HG02571 (cell line): ENCODE results near the gene ZNF576.
"Not testable (repeated sequence)": the region's sequence is repeated elsewhere in the genome, so short reads cannot be mapped to it uniquely, and the experiment has no call there.

ENCODE experiments used
- ATAC-seq: cut with Tn5 transposase; IDR thresholded peaks from one replicate; pipeline ENCODE4 v1.9.1; 2021; ENCODE audit warnings: mild to moderate bottlenecking, moderate library complexity; ENCODE audit not compliant: unreplicated experiment

ZNF576 gene

DNA sequence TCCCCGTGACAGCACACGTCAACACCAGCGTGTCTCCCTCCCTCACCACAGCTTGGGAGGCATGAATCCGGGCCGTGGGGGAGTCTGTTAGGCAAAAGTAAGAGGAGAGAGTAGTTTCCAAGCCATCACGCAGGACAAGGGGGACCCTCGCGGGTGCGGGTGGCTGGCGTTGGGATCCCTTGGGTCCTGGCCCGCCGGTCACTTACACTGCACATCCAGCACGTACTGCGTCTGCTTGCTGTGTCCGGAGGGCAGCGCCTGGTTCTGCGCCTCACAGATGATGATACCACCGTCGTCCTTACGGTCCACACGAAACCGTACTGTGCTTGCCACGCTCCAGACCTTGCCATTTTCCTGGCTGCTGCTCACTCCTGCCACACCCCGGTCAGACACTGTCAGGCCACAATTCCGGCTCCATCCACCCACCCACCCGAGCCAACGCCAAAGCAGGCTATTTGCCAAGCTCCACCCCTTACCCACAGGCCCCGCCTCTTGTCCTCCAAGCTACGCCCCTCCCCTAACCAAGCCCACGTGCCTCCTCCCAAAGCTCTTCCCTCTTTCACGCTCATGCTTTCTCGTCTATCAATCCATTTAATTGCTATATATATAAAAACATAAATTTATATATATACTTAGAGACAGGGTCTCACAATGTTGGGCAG is 29.7 kb downstream of the ZNF576 start:
- no peak for ATAC-seq

DNA sequence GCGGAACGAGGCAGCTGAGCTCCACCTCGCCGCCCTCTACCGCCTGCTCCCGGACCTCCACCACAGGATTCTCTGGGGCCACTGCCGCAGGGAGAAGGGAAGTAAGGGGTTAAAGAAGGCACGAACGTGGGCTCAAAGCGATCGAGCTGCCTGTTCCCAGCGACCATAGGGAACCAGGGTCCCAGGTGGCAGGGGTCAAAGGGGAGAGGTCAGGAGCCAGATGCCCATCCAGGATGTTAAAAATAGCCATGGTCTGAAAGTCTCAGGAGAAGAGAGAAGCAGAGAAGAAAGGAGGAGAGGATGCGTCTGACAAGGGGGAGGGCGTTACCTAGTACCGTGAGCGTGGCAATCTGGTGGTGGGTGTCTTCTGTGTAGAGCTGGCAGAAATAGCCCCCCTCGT is 30.4 kb downstream of the ZNF576 start:
- no peak for ATAC-seq

GRCh38 chr19:43628646-43629326 is 32.4 kb downstream of the ZNF576 start:
- no peak for ATAC-seq

- no peak for ATAC-seq
These were observed 35.1 kb downstream of the ZNF576 start for GRCh38 chr19:43631491-43631890.

- no peak for ATAC-seq
These were observed 37.1 kb downstream of the ZNF576 start for GRCh38 chr19:43633520-43633919.

DNA sequence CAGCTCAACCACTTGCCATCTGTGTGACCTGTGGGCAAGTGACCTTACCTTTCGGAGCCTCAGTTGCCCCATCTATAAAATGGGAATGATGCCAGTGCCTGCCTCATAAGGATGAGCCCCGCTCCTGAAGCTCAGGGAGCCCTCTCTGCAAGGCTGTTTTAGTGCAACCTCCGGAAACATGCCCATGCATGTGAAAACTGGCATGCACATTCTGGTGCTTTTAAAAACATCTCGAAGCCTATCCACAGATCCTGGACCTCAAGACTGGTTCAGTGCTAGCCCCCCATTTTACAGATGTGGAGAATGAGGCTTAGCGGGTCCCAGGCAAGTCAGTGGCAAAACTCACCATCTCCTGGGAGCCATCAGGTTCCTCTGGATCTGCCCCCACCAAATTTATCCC is 37.7 kb downstream of the ZNF576 start:
- ATAC-seq, result no peak

- ATAC-seq, result no peak
These were observed 38.1 kb downstream of the ZNF576 start for GRCh38 chr19:43634506-43634871.

DNA sequence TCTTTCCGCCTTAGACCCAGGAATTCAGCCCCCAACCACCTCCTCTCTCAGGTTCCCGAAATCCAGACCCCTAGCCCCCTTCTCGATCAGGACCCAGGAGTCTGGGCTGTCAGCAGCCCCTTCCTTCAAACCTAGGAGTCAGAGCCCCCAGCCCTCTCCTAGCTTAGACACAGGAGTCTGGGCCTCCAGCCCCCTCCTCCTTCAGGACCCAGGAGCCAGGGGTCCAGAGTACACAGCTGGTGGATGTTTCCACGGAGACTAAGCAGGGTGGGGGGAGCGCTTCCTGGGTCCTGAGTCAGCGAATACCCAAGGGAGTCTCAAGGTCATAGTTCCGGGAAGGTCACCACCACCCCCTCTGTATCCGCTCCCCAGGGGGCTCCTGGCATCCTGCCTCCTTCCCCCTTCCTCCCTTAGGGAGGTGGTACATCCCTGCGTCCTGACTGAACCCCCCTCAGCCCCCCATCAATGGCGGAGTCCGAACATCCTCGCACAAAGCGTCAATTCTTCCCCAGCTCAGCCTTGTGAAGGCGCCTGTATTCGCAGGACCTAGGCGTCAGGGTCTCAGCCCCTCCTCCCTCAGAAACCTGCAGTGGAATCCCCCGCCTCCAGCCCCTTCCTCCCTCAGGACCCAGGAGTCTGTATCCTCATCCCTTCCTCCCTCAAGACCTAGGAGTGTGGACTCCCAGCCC is 38.6 kb downstream of the ZNF576 start:
- no peak for ATAC-seq

DNA sequence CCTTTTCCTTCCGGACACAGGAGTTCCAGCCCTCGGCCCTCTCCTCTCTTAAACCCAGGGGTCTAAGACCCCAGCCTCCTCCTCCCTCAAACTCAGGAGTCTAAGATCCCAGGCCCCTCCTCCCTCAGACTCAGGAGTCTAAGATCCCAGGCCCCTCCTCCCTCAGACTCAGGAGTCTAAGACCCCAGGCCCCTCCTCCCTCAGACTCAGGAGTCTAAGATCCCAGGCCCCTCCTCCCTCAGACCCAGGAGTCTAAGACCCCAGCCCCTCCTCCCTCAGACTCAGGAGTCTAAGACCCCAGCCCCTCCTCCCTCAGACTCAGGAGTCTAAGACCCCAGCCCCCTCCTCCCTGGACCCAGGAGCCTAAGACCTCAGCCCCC is 39.2 kb downstream of the ZNF576 start:
- ATAC-seq, result not testable (repeated sequence)

DNA sequence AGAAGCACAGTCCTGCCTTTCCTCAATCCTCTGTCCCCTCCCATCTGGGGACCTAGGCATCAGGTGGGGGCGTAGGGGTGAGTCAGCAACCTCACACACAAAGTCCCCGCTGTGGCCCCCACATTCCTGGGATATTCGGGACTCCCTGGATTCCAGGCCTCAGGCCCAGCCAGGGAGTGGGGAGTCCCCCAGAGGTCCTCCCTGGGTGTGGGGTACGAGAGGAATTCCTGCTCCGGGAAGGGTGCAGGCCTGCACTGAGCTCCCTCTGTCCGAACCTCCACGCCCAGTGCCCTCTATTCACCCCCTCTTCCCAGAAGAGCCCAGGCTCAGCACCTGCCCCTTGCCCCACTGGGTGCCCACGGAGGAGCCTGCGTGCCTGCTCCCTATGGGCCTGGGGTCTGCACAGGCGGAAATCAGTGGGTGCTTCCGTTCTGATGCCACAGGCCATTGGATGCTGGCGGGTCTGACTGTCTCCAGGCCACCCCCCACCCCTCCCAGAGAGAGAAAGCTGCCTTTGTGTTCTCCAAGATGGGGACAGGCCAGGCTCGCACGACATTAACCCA is 39.8 kb downstream of the ZNF576 start:
- no peak for ATAC-seq

DNA sequence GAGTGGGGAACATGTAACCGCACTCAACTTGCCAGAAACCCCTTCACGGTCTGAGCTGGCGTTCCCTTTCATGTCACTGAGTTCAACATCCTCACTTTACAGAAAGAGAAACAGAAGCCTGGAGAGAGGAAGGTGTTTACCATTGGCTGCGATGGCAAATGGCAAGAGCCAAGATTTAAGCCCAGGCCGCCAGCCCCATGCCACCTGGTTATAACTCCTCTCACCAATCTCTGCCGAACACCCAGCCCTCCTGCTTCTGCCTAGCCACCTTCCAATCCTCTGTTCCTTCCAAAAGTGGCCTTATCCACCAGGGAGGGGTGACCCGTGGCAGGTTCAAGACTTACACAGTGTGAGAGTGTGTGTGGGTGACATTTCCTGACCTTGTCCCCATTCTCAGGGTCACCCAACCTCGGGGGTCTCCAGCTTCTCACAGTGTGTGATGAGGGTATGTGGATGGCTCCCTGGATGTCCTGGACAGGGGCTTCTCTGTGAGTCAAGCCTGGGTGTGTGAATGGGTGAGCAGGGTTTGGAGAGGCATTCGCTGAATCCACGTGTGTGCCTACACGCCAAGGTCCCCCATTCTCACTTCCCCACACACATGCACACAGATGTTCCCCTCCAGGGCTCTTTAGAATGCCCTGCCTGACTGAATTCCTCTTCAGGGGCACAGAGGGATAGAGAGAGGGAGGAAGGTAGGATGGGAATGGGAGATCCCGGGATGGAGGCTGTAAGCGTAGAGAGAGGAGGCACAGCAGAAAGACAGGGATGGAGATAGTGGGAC is 42.0 kb downstream of the ZNF576 start:
- no peak for ATAC-seq

DNA sequence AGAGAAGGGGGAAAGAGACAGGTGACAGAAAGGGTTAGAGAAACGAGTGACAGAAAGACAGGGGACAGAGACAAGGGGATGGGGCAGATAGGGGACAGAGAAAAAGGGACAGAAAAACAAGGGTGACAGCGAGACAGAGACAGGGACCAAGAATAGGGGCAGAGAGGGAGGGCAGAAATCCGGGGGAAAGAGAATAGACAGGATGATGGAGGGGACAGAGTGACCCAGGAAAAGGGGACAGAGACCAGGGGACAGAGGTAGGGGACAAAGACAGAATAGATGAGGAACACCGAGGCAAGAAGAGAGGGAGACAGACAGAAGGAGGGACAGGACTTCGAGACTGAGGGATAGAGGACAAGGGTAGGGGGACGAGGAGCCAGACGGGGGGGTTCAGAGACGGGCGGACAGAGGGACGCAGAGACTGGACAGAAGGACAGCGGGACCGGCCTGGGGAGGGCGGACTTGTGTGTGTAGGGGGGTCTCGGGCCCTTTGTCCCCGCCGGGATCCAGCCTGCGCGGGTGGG is 42.7 kb downstream of the ZNF576 start:
- no peak for ATAC-seq

GRCh38 chr19:43639519-43640423 is 43.4 kb downstream of the ZNF576 start, which contains the start of gene CADM4:
Gene CADM4 (minus strand): TSS chr19:43639850. CDS start chr19:43639790, 60 bp downstream.
- ATAC-seq, result no peak

DNA sequence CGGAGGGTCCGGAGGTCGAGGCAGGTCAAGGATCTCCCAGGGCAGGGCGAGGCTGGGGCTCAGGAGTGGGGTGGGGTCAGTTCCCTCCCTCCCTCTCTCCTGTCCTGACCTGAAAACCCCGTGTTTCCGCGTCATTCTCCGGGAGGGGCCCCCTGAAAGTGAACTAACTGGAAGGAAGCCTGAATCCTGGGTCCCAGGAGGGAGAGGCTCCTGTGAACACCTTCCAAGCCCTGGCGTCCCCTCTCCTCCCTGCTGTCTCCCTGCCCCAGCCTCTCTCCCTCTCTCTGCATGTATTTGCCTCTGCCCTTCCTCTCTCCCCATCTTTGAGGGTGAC is 44.0 kb downstream of the ZNF576 start:
- ATAC-seq, result no peak

DNA sequence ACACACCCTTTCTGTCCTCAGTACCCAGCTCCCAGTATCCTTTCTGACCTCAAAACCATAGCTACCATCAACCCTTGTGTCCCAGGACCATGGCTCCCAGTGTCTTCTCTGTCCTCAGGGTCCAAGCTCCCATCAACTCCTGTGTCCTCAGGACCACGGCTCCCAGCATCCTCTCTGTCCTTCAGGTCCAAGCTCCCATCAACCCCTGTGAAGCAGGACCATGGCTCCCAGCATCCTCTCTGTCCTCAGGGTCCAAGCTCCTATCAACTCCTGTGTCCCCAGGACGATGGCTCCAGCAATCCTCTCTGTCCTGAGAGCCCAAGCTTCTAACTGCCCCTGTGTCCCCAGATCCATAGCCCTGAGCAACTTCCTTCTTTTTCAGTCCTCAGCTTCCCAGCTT is 44.9 kb downstream of the ZNF576 start:
- ATAC-seq, result no peak

DNA sequence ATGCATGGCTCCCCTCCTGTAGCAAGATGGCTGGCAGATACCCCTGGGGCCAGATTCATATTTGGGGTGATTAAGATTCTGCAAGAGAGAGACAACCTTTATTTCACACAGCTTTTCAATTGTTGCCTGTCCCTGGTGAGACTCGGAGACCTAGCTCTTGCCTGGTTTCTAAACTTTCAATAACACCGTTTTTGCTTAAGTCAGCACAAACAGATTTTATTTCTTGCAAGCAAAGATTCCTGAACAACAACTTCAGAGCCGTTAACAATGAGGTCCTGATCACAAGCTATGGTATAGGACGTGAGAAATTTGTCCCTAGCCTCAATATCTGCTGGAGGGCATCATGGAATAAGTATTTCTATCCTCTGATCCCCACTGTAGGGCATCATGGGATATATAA is 46.1 kb downstream of the ZNF576 start:
- ATAC-seq, result no peak

DNA sequence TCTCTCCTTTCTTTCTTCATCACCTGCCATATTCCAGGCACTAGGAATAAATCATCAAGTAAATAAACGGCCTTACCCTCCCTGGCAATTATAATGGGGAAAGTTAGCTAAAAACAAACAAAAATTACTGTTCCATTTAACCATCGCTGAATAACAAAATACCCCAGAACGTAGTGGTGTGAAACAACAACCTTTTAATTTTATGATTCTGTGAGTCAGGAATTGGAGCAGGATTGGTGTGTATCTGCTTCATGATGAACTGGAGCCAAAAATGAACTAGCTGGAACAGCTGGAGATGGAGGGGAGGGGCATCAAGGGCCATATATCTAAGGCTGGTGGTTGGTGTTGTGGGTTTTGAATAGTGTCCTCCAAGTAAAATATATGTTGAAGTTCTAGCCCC is 46.9 kb downstream of the ZNF576 start:
- ATAC-seq, result no peak

DNA sequence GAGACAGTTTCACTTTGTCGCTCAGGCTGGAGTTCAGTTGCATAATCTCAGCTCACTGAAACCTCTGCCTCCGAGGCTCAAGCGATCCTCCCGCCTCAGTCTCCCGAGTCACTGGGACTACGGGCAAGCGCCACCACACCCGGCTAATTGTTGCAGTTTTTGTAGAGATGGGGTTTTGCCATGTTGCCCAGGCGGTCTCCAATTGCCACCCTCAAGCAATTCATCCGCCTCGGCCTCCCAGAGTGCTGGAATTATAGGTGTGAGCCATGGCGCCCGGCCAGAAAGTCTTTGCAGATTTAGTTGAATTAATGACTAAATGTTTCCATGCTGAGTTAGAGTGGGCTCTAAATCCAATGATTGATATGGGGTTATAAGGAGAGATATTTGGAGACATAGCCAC is 47.8 kb downstream of the ZNF576 start:
- no peak for ATAC-seq

DNA sequence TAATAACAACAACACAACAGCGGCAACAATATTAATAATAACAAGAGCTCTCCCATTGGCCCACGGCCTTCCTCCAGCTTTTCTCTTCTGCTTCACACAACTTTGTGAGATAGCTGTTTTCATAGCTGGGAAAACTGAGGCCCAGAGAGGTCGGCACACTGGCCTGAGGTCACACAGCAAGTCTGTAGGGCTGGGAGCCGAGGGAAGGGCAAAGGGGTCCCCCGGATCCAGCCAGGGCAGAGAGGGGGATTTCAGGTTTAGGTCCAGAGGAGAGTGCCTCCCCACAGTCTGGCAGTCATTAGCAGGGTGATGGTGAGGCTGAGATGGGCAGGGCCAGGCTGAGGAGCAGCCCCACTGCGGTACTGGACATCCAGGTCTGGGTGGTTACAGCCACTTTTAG is 52.2 kb downstream of the ZNF576 start:
- no peak for ATAC-seq

DNA sequence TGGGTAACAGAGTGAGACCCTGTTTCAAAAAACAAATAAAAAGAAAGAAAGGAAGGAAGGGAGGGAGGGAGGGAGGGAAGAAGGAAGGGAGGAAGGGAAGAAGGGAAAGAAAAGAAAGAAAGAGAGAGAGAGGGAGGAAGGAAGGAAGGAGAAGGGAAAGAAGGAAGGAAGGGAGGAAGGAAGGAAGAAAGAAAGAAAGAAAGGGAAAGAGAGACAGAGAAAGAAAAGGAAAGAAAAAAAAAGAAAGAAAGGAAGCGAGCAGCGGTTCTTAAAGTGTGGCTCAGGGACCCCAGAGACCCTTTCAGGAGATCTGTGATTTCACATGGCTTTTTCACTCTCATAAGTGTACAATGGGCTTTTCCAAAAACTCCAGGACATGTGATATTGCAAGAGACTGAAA is 53.1 kb downstream of the ZNF576 start:
- ATAC-seq, result no peak
